Measurements from ENCODE around the gene GLO1. TPM values are rescaled to one million over a fixed set of nuclear protein-coding genes. Genes with fewer than 3 reads are reported as not detected.
A peak's percentile ranks its signal among the peaks of the same experiment; 100 is the strongest.

The GLO1 gene
- total RNA-seq, 1 donor from 2014 or later = 95.0 TPM

DNA sequence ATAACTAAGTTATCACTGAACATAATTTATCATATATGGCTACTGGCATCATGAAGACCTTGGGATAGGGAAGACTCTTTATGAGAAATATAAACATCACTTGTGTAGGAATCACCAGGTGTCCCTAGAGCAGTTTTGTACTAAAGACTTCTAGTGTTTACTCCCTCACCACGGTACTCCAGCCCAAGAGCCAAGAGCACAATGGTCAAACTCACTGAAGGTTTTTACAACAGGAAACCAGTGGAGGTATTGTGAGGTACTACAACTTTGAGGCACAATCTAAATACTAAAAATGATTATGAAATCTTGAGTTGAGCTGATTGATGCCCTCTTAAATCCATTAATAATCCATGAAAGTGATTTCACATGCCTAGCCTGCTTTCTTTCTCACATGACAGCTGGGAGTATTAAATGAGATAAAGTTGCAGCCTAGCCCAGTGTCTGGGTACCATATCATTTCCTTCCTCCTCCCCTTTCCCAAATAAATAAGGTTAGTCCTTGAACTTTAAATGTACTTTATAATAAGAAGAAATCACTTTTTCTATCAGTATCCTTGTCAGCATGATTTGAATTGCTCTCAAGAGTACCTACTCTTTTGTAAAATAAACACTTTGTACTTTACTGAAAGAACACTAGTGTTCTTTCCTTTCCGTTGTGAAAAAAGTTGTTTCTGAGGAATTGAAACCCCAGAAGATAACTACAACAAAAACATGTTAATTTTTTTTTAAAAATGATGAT is 26.5 kb downstream of the GLO1 start:
- peaks cover 2% of the 10 kb centered on the region for H3K36me3 ChIP-seq (ENCODE audit: control insufficient read depth, insufficient read depth, low read length)
- TF ChIP-seq, protein P1, sequence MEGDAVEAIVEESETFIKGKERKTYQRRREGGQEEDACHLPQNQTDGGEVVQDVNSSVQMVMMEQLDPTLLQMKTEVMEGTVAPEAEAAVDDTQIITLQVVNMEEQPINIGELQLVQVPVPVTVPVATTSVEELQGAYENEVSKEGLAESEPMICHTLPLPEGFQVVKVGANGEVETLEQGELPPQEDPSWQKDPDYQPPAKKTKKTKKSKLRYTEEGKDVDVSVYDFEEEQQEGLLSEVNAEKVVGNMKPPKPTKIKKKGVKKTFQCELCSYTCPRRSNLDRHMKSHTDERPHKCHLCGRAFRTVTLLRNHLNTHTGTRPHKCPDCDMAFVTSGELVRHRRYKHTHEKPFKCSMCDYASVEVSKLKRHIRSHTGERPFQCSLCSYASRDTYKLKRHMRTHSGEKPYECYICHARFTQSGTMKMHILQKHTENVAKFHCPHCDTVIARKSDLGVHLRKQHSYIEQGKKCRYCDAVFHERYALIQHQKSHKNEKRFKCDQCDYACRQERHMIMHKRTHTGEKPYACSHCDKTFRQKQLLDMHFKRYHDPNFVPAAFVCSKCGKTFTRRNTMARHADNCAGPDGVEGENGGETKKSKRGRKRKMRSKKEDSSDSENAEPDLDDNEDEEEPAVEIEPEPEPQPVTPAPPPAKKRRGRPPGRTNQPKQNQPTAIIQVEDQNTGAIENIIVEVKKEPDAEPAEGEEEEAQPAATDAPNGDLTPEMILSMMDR (IDR thresholded peaks at IDR 0.05; ENCODE audit: insufficient read depth, low read length, severe bottlenecking) = no peak
- H3K4me3 ChIP-seq (ENCODE audit: low read depth, low read length) = no peak overlapping the region
- H3K27me3 ChIP-seq (ENCODE audit: control insufficient read depth, insufficient read depth, low read length) = no peaks in the 10 kb centered on the region
- FAIRE-seq (no peak), DNase-seq (ENCODE audit: low read depth) (no peak)

DNA sequence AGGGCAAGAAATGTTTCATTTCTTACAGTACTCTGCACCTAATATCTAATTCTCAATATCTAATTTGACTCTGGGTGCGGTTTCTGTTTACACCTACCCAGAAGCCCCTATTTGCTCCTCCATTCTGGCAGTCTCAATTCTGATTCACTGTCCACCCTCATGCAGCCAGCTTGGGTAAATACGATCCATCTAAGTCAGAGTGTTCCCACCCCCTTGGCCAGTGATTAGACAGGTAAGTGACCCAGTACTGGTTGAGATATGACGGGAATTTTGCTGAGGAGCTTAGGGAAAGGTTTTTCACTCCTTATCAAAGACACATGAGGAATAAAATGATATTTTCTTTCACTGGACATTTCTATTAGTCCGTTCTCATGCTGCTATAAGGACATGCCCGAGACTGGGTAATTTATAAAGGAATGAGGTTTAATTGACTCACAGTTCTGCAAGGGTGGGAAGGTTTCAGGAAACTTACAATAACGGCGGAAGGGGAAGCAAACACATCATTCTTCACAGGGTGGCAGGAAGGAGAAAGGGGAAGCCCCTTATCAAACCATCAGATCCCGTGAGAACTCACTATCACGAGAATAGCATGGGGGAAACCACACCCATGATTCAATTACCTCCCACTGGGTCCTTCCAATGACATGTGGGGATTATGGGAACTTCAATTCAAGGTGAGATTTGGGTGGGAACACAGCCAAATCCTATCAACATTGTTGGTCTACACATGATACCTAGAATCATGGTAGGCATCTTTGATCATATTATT is 29.4 kb downstream of the GLO1 start:
- no peak for DNase-seq (ENCODE audit: low read depth)
- TF ChIP-seq, protein P1 (IDR thresholded peaks at IDR 0.05; ENCODE audit: insufficient read depth, low read length, severe bottlenecking) = no peak
- Histone ChIP-seq H3K4me3 (ENCODE audit: low read depth, low read length) (no peak overlapping the region), H3K27me3 (ENCODE audit: control insufficient read depth, insufficient read depth, low read length) (no peaks in the 10 kb centered on the region), H3K36me3 (ENCODE audit: control insufficient read depth, insufficient read depth, low read length) (peaks cover 2% of the 10 kb centered on the region)
- FAIRE-seq = no peak

DNA sequence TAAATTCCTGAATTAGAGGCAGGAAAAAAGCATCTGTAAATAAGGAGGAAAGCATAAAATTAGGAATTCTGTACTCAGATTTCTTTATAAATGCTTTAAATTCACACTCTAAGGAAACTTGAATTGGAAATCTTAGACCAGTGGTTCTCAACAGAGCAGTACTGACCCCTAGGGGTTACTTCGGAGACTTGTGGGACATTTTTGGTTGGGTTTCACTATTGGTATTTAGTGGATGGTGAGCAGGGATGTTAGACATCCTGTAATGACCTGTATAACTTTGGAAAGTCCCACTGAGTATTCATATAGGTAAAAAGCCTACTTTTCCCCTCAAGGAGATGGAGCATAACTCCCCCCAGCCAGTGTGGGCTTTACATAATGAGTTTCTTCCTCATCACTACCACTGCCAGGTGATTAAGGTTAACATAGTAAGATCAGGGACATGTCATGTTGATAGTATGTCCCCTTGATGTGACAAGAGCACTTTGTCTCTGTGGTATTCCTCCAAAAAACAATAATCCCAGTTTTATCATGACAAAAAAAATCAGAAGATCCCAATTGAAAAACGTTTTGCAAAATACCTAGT is 31.0 kb downstream of the GLO1 start:
- no peaks in the 10 kb centered on the region for H3K27me3 ChIP-seq (ENCODE audit: control insufficient read depth, insufficient read depth, low read length)
- FAIRE-seq (no peak), DNase-seq (ENCODE audit: low read depth) (peak; percentile 62)
- TF ChIP-seq, protein P1 (IDR thresholded peaks at IDR 0.05; ENCODE audit: insufficient read depth, low read length, severe bottlenecking) = peak; percentile 61
- peaks cover 2% of the 10 kb centered on the region for H3K36me3 ChIP-seq (ENCODE audit: control insufficient read depth, insufficient read depth, low read length)
- no peak overlapping the region for H3K4me3 ChIP-seq (ENCODE audit: low read depth, low read length)

DNA sequence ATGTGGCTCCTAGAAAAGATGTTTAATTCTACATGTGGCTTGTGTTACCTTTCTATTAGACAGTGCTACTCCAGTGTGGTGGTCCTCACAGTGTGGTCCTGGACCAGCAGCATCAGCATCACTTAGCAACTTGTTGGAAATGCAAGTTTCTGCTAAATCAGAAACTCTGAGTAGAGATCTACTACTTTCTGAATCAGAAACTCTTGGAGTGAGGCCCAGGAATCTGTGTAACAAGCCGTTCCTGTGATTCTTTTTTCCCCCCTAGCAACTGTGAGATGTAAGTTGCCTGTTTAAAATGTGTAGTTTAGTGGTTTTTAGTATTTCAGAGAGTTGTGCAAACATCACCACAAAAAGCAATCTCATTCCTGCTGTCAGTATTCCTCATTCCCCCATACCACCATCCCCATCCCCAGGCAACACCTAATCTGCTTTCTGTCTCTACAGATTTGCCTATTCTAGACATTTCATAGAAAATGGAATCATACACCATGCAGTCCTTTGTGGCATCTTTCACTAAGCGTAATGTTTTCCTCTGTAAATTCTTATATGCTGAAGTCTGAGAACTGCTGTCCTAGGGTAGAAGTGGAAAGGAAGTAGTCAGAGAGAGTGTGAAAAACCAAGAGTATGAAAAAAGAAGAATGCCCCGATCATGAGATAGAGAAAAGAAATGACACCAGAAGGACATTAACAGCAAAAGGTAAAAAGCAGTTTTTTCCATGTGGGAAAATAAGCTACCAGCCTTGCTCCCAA is 44.4 kb downstream of the GLO1 start:
- DNase-seq (ENCODE audit: low read depth) (no peak), FAIRE-seq (no peak)
- Histone ChIP-seq H3K36me3 (ENCODE audit: control insufficient read depth, insufficient read depth, low read length) (no peaks in the 10 kb centered on the region), H3K27me3 (ENCODE audit: control insufficient read depth, insufficient read depth, low read length) (no peaks in the 10 kb centered on the region), H3K4me3 (ENCODE audit: low read depth, low read length) (no peak overlapping the region)
- TF ChIP-seq, protein P1 (IDR thresholded peaks at IDR 0.05; ENCODE audit: insufficient read depth, low read length, severe bottlenecking) = no peak

DNA sequence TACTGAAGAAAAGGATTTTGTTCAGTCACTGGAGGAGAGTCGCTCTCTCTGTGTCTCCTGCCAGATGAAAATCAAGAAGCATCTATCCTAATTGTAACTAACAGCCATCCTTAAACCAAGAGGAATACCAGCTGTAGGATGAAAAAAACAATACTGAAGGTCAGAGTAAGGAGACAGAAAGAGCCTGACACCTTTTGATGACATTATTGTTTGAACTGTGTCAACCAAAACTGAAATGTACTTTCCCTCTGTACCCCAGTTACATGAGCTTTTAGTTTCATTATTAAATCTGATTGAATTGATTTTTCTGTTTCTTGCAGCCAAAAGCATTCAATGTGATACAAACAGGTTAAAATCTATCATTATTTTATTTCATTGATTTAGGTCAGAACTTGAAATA is 46.0 kb downstream of the GLO1 start:
- Histone ChIP-seq H3K36me3 (ENCODE audit: control insufficient read depth, insufficient read depth, low read length) (no peaks in the 10 kb centered on the region), H3K27me3 (ENCODE audit: control insufficient read depth, insufficient read depth, low read length) (no peaks in the 10 kb centered on the region), H3K4me3 (ENCODE audit: low read depth, low read length) (no peak overlapping the region)
- DNase-seq (ENCODE audit: low read depth) (no peak), FAIRE-seq (no peak)
- TF ChIP-seq, protein P1 (IDR thresholded peaks at IDR 0.05; ENCODE audit: insufficient read depth, low read length, severe bottlenecking) = no peak

Data from bronchial epithelial cell (primary cell).